LoVo (cell line): Measurements from ENCODE around the gene DTD2.
"Not testable (repeated sequence)": the region's sequence is repeated elsewhere in the genome, so short reads cannot be mapped to it uniquely, and the experiment has no call there.

ENCODE experiments used
- DNase-seq: peaks from one replicate; pipeline ENCODE4 v3.0.0-alpha.2; 2016; ENCODE audit warnings: low spot score

The DTD2 gene

GRCh38 chr14:31441273-31442111, 15.8 kb downstream of the DTD2 start:
- peak; percentile 39 for DNase-seq

DNA sequence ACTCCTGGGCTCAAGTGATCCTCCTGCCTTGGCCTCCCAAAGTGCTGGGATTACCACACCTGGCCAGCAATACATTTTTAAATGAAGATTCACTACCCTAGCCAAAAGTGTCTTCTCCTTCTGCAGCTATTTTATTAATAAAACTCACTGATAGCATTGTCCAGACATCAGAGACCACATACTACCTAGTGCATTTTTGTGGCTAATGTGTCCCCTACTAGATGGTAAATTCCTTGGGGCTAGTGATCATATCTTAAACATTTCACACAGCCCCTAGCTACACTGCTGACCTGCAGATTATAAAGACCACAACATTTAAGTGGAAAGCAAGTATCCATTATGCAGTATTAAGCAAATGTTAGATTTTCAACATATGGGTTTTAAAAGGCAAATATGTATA, 17.0 kb downstream of the DTD2 start:
- DNase-seq, result no peak

GRCh38 chr14:31439561-31439960, 17.7 kb downstream of the DTD2 start:
- no peak for DNase-seq

DNA sequence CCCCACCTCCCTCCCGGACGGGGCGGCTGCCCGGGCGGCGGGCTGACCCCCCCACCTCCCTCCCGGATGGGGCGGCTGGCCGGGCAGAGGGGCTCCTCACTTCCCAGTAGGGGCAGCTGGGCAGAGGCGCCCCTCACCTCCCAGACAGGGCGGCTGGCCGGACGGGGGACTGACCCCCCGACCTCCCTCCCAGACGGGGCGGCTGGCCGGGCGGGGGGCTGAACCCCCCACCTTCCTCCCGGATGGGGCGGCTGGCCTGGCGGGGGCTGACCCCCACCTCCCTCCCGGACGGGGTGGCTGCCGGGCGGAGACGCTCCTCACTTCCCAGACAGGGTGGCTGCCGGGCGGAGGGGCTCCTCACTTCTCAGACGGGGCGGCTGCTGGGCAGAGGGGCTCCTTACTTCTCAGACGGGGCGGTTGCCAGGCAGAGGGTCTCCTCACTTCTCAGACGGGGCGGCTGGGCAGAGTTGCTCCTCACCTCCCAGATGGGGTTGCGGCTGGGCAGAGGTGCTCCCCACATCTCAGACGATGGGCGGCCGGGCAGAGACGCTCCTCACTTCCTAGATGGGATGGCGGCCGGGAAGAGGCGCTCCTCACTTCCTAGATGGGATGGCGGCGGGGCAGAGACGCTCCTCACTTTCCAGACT, 20.1 kb downstream of the DTD2 start:
- DNase-seq, result not testable (repeated sequence)

GRCh38 chr14:31435276-31435675, 22.0 kb downstream of the DTD2 start:
- no peak for DNase-seq

DNA sequence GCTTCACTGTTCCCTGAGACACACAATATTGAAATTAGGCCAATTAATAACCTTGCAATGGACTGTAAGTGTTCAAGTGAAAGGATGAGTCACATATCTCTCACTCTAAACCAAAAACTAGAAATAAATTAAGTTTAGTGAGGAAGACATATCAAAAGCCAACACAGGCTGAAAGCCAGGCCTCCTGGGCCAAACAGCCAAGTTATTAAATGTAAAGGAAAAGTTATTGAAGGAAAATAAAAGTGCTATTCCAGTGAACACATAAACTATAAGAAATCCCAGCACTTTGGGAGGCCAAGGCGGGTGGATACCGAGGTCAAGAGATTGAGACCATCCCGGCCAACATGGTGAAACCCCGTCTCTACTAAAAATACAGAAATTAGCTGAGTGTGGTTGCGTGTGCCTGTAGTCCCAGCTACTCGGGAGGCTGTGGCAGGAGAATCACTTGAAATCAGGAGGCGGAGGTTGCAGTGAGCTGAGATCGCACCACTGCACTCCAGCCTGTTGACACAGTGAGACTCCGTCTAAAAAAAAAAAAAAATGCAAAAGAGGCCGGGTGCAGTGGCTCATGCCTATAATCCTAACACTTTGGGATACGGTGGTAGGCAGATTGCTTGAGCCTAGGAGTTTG, 26.6 kb downstream of the DTD2 start:
- no peak for DNase-seq

DNA sequence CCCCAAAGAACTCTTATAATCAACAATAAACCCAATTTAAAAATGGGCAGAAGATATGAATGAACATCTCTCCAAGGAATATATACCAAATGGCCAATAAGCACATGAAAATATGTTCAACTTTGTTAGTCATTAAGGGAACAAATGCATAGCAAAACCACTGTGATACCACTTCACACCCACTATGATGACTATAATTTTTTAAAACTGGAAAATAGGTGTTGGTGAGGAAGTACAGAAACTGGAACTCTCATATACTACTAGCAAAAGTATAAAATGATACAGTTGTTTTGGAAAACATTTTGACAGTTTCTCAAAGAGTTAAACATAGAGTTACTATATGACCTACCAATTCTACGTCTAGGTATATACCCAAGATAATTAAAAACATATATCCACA, 27.5 kb downstream of the DTD2 start:
- no peak for DNase-seq

DNA sequence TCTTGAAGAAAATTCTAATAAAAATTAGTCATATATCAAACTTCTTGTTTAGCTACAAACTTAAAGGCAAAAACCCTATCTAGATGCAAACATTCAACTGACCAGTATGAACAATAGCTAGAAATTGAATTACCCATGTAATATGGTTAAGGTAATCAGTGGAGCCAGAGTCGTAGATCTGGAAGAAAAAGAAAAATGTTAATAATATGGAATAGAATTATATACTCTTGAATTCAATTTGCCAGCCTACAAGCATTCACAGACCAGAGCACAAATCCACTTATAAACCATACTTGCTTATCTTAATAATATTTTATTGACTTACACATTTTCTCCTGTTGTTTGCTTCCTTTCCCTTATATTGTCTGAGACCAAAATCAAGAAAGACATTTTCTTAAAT, 29.3 kb downstream of the DTD2 start:
- no peak for DNase-seq

DNA sequence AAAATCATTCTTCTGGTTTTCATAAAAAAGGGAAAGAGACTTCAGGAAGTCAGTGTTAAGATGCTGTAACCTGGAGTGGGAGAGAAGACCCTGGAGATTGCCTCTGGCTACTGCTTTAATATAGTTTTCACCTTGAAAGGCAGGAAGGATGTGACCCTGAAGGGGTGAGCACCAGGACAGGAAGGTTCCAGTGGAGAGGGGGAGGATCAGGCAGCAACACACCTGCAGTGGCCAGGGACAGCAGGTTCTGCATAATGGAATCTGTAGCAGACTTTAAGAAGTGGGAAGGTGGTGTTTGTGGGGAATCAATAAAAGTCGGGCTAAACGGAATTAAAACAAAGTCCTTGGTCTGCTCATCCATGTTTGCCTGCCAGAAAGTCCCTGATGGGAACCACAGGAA, 30.6 kb downstream of the DTD2 start:
- no peak for DNase-seq

DNA sequence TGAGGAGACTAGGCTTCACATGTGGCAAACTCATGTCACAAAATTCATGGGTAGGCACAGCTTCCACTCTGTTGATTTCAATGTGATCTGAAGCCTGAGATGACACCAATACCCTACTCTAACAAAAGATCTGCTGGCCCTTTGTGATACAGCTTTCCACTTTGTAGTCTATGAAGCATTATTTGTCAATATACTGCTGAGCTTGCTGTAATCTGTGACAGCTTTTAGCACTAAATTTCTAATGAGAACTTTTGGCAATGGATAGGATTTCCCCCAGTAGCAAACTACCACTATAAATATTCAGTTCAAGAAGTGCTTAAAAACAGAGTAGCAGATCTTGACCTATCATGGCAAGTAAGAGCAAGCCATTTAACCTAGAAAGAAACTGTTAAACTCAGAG, 31.4 kb downstream of the DTD2 start:
- DNase-seq, result no peak

- DNase-seq, result no peak
Observed at GRCh38 chr14:31421200-31421599, 36.1 kb downstream of the DTD2 start.

DNA sequence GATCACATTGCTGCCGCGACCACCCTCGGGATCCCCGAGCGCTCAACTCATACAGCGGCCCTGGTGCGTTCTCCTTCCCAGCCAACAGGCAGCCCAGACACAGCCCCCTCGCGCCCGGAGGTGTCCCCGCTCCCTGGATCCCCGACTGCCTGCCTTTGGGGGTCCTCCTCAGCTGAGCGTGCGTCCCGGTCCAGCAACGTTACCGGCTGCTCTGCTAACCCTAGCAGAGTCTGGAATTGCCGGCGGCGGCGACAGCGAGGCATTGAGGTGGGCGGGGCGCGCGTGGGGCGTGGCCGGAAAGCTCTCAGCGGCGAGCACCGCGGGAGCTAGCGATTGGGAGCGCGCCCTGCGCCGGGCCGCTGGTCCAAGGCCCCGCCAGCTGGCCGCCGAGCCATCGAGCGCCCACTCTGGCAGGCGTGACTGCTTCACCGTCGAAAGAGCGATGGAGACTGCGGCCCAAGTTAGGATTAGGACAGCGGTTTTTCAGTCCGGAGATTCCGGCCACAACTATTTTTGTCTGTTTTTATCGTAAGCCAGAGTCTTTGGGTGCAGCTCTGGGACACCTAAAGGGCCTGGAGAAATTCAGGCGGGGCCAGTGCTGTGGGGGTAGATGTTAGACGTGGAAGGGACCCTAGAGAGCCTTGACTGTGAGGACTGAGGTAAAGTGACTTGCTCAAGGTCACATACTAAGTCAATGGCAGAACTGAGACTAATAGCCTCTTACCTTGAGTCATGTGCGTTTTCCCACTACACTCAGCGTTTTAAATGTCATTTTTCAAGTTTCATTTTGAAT, 36.8 kb downstream of the DTD2 start, which contains the start of gene HEATR5A:
Gene HEATR5A, minus strand, starts transcription at position 232 of the 793 bp plus-strand sequence. CDS start 17,575 bp downstream, outside the sequence.
- DNase-seq, result peak; percentile 96

DNA sequence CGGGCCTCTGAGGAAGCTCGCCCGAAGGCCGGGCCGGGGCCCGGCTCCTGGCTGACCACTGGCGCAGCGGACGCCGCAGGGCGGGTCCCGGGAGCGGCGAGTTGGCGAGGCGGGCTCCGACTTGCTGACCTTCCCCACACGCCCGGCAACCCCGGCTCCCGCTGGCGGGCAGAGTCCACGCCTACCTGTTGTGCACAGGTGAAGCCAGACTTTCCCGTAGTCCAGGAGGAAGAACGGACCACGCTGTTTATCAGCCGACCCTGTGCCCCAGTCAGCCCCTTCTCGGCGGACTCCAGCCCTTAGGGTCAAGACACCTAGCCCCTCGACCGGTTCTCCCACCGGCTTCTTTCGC, 37.4 kb downstream of the DTD2 start:
- DNase-seq, result peak; percentile 57

- DNase-seq, result no peak
Observed at GRCh38 chr14:31419179-31419966, 37.9 kb downstream of the DTD2 start.

DNA sequence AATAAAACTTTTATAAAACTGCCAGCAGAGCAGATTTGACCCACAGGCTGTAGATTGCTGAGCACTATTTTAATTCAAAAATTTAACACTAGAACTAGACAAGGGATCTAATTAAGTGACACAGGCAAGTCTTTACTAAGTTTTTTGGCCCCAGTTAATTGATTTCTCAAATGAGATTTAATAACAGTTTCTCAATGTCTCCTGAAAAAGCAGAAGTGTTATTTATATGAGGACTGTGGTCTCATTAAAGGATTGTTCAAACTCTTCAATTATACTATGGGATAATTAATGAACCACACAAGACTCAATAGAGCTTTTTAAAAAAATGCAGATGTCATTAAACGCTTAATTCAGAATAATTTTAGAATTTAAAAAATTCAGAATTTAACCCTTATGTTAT, 38.9 kb downstream of the DTD2 start:
- DNase-seq, result no peak

- peak; percentile 2 for DNase-seq
Observed at GRCh38 chr14:31414190-31414833, 43.0 kb downstream of the DTD2 start.

- DNase-seq, result no peak
Observed at GRCh38 chr14:31411218-31411727, 46.0 kb downstream of the DTD2 start.

- DNase-seq, result no peak
Observed at GRCh38 chr14:31410048-31410650, 47.2 kb downstream of the DTD2 start.

GRCh38 chr14:31408421-31408820, 48.9 kb downstream of the DTD2 start:
- no peak for DNase-seq

- DNase-seq, result no peak
Observed at GRCh38 chr14:31405599-31406232, 51.6 kb downstream of the DTD2 start.
